Mesendoderm (in vitro differentiated cells): Measurements from ENCODE around the gene TIA1.
A peak's percentile ranks its signal among the peaks of the same experiment; 100 is the strongest.
"Not testable (repeated sequence)": the region's sequence is repeated elsewhere in the genome, so short reads cannot be mapped to it uniquely, and the experiment has no call there.

Experiments
- DNase-seq: peaks from one replicate; pipeline ENCODE4 v3.0.0; 2013
- H2AK5ac ChIP-seq: 2 replicates; pipeline ENCODE4 v1.6.1; 2013; ENCODE audit warnings: low read length, inconsistent platforms
- H2BK120ac ChIP-seq: 2 replicates; pipeline ENCODE4 v1.6.1; 2013; ENCODE audit warnings: low read depth, mild to moderate bottlenecking, low read length, moderate library complexity, mixed read lengths
- H2BK15ac ChIP-seq: replicated peaks from 2 replicates; pipeline ENCODE4 v1.6.1; 2013; ENCODE audit warnings: low read depth, mild to moderate bottlenecking, moderate library complexity
- H2BK5ac ChIP-seq: 2 replicates; pipeline ENCODE4 v1.6.1; 2013; ENCODE audit warnings: low read length, inconsistent platforms
- H3K18ac ChIP-seq: 2 replicates; pipeline ENCODE4 v1.6.1; 2013; ENCODE audit warnings: mild to moderate bottlenecking, low read length, mixed read lengths
- H3K23ac ChIP-seq: one replicate; pipeline ENCODE4 v1.6.1; 2013; ENCODE audit warnings: low read length
- H3K27ac ChIP-seq: 2 replicates; pipeline ENCODE4 v1.5.1; 2013; ENCODE audit warnings: low read depth, mild to moderate bottlenecking, inconsistent platforms, low read length, moderate library complexity
- H3K27me3 ChIP-seq: 2 replicates; pipeline ENCODE4 v1.6.1; 2013; ENCODE audit warnings: low read length, control low read depth, mild to moderate bottlenecking, inconsistent platforms; ENCODE audit not compliant: insufficient read depth, poor library complexity
- H3K36me3 ChIP-seq: 2 replicates; pipeline ENCODE4 v1.6.1; 2013; ENCODE audit warnings: low read length, inconsistent platforms; ENCODE audit not compliant: control insufficient read depth, insufficient read depth
- H3K4ac ChIP-seq: one replicate; pipeline ENCODE4 v1.6.1; 2013; ENCODE audit warnings: low read depth, mild to moderate bottlenecking, low read length, moderate library complexity
- H3K4me1 ChIP-seq: 2 replicates; pipeline ENCODE4 v1.6.1; 2013; ENCODE audit warnings: low read depth, low read length, inconsistent platforms; ENCODE audit not compliant: control insufficient read depth
- H3K4me2 ChIP-seq: 2 replicates; pipeline ENCODE4 v1.6.1; 2013; ENCODE audit warnings: low read length
- H3K4me3 ChIP-seq: 2 replicates; pipeline ENCODE4 v1.5.1; 2013; ENCODE audit warnings: mild to moderate bottlenecking, low read length
- H3K56ac ChIP-seq: one replicate; pipeline ENCODE4 v1.6.1; 2013; ENCODE audit warnings: low read length
- H3K79me1 ChIP-seq: 2 replicates; pipeline ENCODE4 v1.6.1; 2013; ENCODE audit warnings: low read length, inconsistent platforms
- H3K79me2 ChIP-seq: 2 replicates; pipeline ENCODE4 v1.6.1; 2013; ENCODE audit warnings: mild to moderate bottlenecking, low read length; ENCODE audit not compliant: control insufficient read depth, insufficient read depth
- H3K9ac ChIP-seq: 2 replicates; pipeline ENCODE4 v1.6.1; 2013; ENCODE audit warnings: low read length, inconsistent platforms
- H4K5ac ChIP-seq: one replicate; pipeline ENCODE4 v1.6.1; 2013; ENCODE audit warnings: low read length
- H4K8ac ChIP-seq: one replicate; pipeline ENCODE4 v1.6.1; 2013; ENCODE audit warnings: low read depth, mild to moderate bottlenecking, control low read depth, low read length, moderate library complexity
- WGBS: extraction: QIAGEN DNeasy Blood & Tissue Kit; methylation state at CpG from one replicate; pipeline ENCODE4 v1.1.7; 2013; ENCODE audit warnings: low lambda C conversion rate, missing lambda C conversion rate; ENCODE audit not compliant: insufficient coverage; ENCODE audit errors: extremely low coverage; 5-methylcytosine and 5-hydroxymethylcytosine counted together

TIA1 gene

GRCh38 chr2:70270323-70270722 is 21.9 kb upstream of the TIA1 start:
- peaks cover 1% of the 10 kb centered on the region for H3K79me1 ChIP-seq
- no peak overlapping the region for H4K8ac ChIP-seq
- H2BK120ac ChIP-seq: peak overlapping the region; percentile 61
- no peak overlapping the region for H3K9ac ChIP-seq
- no peaks in the 10 kb centered on the region for H3K79me2 ChIP-seq
- no CpG with 5 or more reads among the region's 3 CpGs for WGBS
- H4K5ac ChIP-seq: no peak overlapping the region
- H3K4me3 ChIP-seq: no peak overlapping the region
- no peak overlapping the region for H3K18ac ChIP-seq
- DNase-seq: no peak
- H3K27ac ChIP-seq: no peak overlapping the region
- no peaks in the 10 kb centered on the region for H3K27me3 ChIP-seq
- peaks cover 4% of the 10 kb centered on the region for H3K36me3 ChIP-seq
- no peak overlapping the region for H3K56ac ChIP-seq
- no peaks in the 10 kb centered on the region for H3K4me1 ChIP-seq
- no peak overlapping the region for H3K23ac ChIP-seq
- H2BK5ac ChIP-seq: no peak overlapping the region
- H2AK5ac ChIP-seq: no peak overlapping the region
- H2BK15ac ChIP-seq: no peak overlapping the region
- H3K4me2 ChIP-seq: no peak overlapping the region
- no peak overlapping the region for H3K4ac ChIP-seq

DNA sequence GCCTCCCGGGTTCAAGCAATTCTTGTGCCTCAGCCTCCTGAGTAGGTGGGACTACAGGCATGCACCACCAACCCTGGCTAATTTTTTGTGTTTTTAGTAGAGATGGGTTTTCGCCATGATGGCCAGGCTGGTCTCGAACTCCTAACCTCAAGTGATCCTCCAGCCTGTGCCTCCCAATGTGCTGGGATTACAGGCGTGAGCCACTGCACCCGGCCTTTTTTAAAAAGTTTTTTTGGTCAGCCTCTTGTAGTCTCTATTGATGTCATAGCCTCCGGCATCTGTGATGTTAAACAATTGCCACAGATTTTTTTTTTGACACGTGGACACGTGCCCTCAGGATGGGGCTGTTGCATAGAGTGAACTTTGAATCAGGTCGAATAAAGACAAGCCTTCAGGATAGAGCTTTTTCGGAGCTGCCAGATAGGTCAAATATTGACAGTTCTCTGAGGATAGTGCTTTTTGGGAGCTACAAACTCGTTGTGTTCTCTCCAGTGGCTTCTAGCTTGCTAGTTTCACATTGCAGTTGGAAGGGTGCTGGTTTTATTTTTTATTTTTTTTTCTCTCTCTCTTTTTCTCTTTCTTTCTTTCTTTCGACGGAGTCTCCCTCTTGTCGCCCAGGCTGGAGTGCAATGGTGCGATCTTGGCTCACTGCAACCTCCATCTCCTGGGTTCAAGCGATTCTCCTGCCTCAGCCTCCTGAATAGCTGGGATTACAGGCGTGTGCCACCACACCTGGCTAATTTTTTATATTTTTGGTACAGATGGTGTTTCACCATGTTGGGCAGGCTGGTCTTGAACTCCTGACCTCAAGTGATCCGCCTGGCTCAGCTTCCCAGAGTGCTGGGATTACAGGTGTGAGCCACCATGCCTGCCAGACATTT is 21.2 kb upstream of the TIA1 start:
- not testable (repeated sequence) for H3K9ac ChIP-seq, H4K8ac ChIP-seq, H2AK5ac ChIP-seq, H3K27me3 ChIP-seq, H3K23ac ChIP-seq, H2BK15ac ChIP-seq, H3K79me1 ChIP-seq, H3K4me3 ChIP-seq, H3K79me2 ChIP-seq, H4K5ac ChIP-seq, H2BK5ac ChIP-seq, H3K18ac ChIP-seq, H3K4ac ChIP-seq, DNase-seq, H2BK120ac ChIP-seq, H3K27ac ChIP-seq, H3K4me1 ChIP-seq, H3K36me3 ChIP-seq, H3K56ac ChIP-seq, H3K4me2 ChIP-seq
- no CpG with 5 or more reads among the region's 18 CpGs for WGBS

GRCh38 chr2:70266925-70267324 is 18.5 kb upstream of the TIA1 start:
- not testable (repeated sequence) for H4K5ac ChIP-seq, DNase-seq, H3K56ac ChIP-seq, H3K4me1 ChIP-seq, H3K4me3 ChIP-seq, H3K4me2 ChIP-seq, H3K79me2 ChIP-seq, H3K27ac ChIP-seq, H2BK5ac ChIP-seq, H2AK5ac ChIP-seq, H3K4ac ChIP-seq, H4K8ac ChIP-seq, H3K18ac ChIP-seq, H3K23ac ChIP-seq, H3K36me3 ChIP-seq, H3K27me3 ChIP-seq, H3K9ac ChIP-seq, H2BK120ac ChIP-seq, H3K79me1 ChIP-seq, H2BK15ac ChIP-seq
- no CpG with 5 or more reads among the region's 30 CpGs for WGBS

DNA sequence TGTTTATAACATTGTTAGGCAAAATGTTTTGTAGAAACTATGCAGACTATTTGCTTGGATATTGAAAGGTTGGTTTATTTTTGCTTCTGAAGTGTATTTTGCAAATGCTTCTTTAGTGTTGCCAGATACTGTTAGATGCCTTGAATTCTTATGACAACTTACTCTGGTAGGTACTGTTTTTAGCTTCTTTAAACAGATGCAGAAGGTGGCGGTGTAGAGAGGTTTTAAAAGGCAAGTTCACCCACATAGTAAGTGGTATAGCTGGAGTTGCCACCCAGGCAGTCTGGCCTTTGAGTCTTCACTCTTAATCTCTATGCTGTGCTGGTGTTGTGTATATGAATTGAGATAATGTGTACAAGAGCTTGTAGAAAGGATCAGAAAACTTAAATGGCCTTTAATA is 13.1 kb upstream of the TIA1 start:
- Histone ChIP-seq H3K4me3 (no peak overlapping the region), H3K9ac (no peak overlapping the region), H4K5ac (no peak overlapping the region), H3K23ac (no peak overlapping the region), H4K8ac (no peak overlapping the region), H2AK5ac (no peak overlapping the region), H3K56ac (no peak overlapping the region), H3K79me1 (no peaks in the 10 kb centered on the region), H3K27me3 (no peaks in the 10 kb centered on the region), H3K79me2 (no peaks in the 10 kb centered on the region), H2BK15ac (no peak overlapping the region), H3K27ac (no peak overlapping the region), H3K4ac (no peak overlapping the region), H2BK5ac (no peak overlapping the region), H3K4me1 (no peaks in the 10 kb centered on the region), H3K36me3 (peaks cover 2% of the 10 kb centered on the region), H3K4me2 (no peak overlapping the region), H2BK120ac (no peak overlapping the region), H3K18ac (no peak overlapping the region)
- no peak for DNase-seq
- no CpG with 5 or more reads among the region's 1 CpG for WGBS

DNA sequence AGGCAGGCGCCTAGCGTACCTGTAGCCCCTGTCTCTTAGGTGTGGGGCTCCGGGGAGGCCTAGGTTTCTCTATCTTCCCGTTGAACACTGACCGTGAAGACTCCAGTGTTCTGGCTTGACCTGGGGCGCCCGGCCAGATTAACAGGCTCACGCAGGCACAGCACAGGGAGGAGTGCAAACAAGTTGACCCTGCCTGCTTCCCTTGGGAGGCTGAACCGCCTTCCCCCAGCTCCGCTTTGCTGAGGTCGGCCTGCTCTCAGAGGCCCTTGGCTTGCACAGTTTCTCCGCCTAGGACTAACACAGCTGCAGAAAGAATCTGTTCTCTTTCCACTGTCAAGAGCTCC is 10.1 kb upstream of the TIA1 start:
- H3K23ac ChIP-seq: no peak overlapping the region
- no peaks in the 10 kb centered on the region for H3K79me1 ChIP-seq
- peaks cover 2% of the 10 kb centered on the region for H3K36me3 ChIP-seq
- peak; percentile 46 for DNase-seq
- H2AK5ac ChIP-seq: no peak overlapping the region
- H3K4ac ChIP-seq: no peak overlapping the region
- peak overlapping the region; percentile 95 for H3K56ac ChIP-seq
- no CpG with 5 or more reads among the region's 12 CpGs for WGBS
- H4K5ac ChIP-seq: no peak overlapping the region
- no peak overlapping the region for H2BK15ac ChIP-seq
- H4K8ac ChIP-seq: no peak overlapping the region
- H2BK120ac ChIP-seq: no peak overlapping the region
- peak overlapping the region; percentile 93 for H3K9ac ChIP-seq
- no peaks in the 10 kb centered on the region for H3K4me1 ChIP-seq
- H3K4me2 ChIP-seq: peak overlapping the region; percentile 87
- H2BK5ac ChIP-seq: no peak overlapping the region
- H3K4me3 ChIP-seq: peak overlapping the region; percentile 76
- H3K18ac ChIP-seq: peak overlapping the region; percentile 72
- H3K27ac ChIP-seq: peak overlapping the region; percentile 68
- H3K79me2 ChIP-seq: no peaks in the 10 kb centered on the region
- H3K27me3 ChIP-seq: no peaks in the 10 kb centered on the region
